Activated naive CD4-positive, alpha-beta T cell treated with anti-CD3 and anti-CD28 coated beads for 36 hours (primary cell): ENCODE results near the gene AKR7A3. TPM values are rescaled to one million over a fixed set of nuclear protein-coding genes. Genes with fewer than 3 reads are reported as not detected.
"Not testable (repeated sequence)": the region's sequence is repeated elsewhere in the genome, so short reads cannot be mapped to it uniquely, and the experiment has no call there.

Experiments
- CTCF ChIA-PET: fragments of 350-600 bp; sonication (Branson Sonifier 250); formaldehyde crosslinking; loops from one replicate; lab custom pipeline; 2021; ENCODE audit warnings: antibody characterized with exemption; lab: Charles Lee
- DNase-seq: peaks from one replicate; pipeline ENCODE4 v3.0.0-alpha.2; 2020
- H3K27ac Mint-ChIP-seq: one replicate; pipeline ENCODE4 v1.8.0; 2021; ENCODE audit warnings: mild to moderate bottlenecking, mixed read lengths
- H3K27me3 Mint-ChIP-seq: one replicate; pipeline ENCODE4 v1.8.0; 2021; ENCODE audit warnings: low read depth, mixed read lengths
- H3K36me3 Mint-ChIP-seq: one replicate; pipeline ENCODE4 v1.8.0; 2021; ENCODE audit warnings: low read depth, mixed read lengths
- H3K4me1 Mint-ChIP-seq: one replicate; pipeline ENCODE4 v1.8.0; 2021; ENCODE audit warnings: low read depth, mixed read lengths
- H3K4me3 Mint-ChIP-seq: one replicate; pipeline ENCODE4 v1.8.0; 2021; ENCODE audit warnings: mild to moderate bottlenecking, moderate library complexity, mixed read lengths
- H3K9me3 Mint-ChIP-seq: one replicate; pipeline ENCODE4 v1.8.0; 2021; ENCODE audit warnings: mixed read lengths
- intact Hi-C: fragments of 100-400 bp; cut with micrococcal nuclease; formaldehyde crosslinking; loops from one replicate; pipeline ENCODE4 v1.15.1; 2023
- total RNA-seq, 2 experiments: library from RNA; stranded (reverse); gene quantifications; one replicate each; pipeline ENCODE4 v1.2.3, GENCODE V29; 2021

The AKR7A3 gene
- under 1 TPM; 0.19 to 0.22 TPM for total RNA-seq

DNA sequence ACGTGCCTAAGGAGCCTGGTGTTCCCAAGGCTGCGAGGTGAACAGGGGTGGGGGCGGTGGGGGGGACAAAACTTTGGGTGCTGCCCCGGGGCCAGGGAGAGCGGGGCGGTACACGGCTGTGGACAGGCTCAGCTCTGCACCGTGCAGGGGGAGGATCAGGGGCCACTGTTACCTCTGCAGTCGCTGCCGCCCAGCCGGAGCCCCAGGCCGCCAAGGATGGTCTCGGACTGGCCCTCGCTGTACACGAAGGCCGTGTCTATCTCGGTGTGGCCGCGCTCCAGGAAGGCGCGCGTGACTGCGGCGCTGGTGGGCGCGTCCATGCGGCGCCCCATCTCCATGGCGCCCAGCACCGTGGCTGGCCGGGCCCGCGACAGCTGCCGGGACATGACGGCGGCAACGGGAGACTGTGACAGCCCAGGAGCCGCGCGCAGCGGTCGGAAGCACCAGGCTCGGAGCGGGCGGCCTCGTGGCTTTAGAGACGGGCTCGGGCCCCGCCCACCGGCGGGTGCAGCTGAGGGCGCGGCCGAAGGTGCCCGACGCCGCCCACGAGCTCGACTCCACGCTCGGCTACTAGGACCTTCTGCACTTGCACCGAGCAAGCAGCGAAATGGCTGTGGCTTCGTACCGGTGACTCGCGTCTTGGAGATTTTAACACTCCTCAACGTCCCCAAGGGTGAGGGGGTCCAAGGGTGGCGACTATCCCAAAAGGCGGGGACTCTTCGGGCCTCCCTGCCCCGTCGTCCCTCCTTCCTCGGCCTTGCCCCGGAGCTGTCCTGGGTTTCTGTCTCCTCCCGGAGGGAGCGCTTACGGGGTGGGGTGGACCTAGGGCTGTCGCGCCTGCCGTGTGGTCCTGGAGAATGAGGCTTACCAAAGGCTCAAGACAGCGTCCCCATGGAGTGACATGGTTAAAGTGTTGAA is at the start of gene AKR7A3:
TSS of gene AKR7A3 (minus strand) at position 447 of the 918 bp plus-strand sequence. CDS start at position 386, 61 bp downstream.
- peaks cover 11% of the 10 kb centered on the region for H3K27me3 Mint-ChIP-seq
- H3K9me3 Mint-ChIP-seq, intact Hi-C loops, H3K4me1 Mint-ChIP-seq, H3K36me3 Mint-ChIP-seq, H3K27ac Mint-ChIP-seq: not testable (repeated sequence)
- peak; percentile 58 for DNase-seq
- CTCF ChIA-PET, result interaction anchor here (0.6 kb wide), 1 partner anchor 11 kb away, joined by 3 read pairs; no protein-coding TSS in a partner anchor
- H3K4me3 Mint-ChIP-seq, result peak within 1 kb of the TSS; percentile 55

DNA sequence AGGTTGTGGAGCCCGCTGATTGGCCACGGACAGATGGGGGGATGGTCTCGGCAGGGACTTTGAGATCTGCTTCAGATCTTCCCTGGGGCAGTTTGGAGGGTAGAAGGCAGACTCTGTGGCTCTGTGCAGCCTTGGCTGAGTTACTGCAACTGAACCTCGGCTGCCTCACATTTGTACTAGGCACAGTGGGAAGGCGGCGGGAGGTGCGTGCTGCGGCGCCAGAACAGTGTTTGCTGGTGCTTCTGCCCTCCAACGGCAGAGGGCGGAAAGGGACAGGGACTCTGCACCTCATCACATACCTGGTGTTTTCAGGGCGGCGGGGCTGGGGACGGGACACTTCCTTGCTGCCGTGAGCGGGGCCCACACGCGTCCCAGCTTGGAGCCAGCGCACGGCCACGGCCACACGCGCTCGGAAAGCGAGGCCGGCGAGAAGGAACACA is 49.8 kb upstream of the AKR7A3 start:
- Mint-ChIP-seq H3K4me1 (peaks cover 13% of the 10 kb centered on the region), H3K27ac (no peak overlapping the region), H3K4me3 (no peak overlapping the region), H3K27me3 (no peaks in the 10 kb centered on the region), H3K9me3 (no peaks in the 10 kb centered on the region), H3K36me3 (peaks cover 6% of the 10 kb centered on the region)
- intact Hi-C loops, result no loop called here
- no peak for DNase-seq
- CTCF ChIA-PET, result no interaction called here

DNA sequence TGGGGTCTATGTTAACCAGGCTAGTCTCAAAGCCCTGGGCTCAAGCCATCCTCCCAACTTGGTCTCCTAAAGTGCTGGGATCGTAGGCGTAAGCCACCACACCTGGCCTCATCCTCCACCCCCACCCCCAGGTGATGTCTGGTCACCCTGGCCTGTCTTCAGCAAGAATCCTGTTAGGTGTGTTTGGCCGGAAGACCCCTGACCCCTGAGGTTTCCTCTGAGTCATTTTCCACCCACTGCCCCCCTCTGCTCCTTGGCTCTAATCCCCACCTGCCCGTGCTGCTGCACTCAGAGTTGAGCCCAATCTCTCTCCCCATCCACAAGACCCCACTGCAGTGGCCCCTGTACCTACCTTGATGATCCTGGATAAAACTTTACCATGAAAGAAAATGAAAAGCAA is 48.7 kb upstream of the AKR7A3 start:
- Mint-ChIP-seq H3K27me3 (no peaks in the 10 kb centered on the region), H3K9me3 (no peaks in the 10 kb centered on the region), H3K27ac (peak overlapping the region; percentile 65), H3K36me3 (peaks cover 6% of the 10 kb centered on the region), H3K4me1 (peaks cover 13% of the 10 kb centered on the region), H3K4me3 (no peak overlapping the region)
- intact Hi-C loops, result no loop called here
- CTCF ChIA-PET, result interaction anchor here (0.5 kb wide), 1 partner anchor 1898 kb away, joined by 4 read pairs; the partner anchor contains the start of gene RCC2
- no peak for DNase-seq

DNA sequence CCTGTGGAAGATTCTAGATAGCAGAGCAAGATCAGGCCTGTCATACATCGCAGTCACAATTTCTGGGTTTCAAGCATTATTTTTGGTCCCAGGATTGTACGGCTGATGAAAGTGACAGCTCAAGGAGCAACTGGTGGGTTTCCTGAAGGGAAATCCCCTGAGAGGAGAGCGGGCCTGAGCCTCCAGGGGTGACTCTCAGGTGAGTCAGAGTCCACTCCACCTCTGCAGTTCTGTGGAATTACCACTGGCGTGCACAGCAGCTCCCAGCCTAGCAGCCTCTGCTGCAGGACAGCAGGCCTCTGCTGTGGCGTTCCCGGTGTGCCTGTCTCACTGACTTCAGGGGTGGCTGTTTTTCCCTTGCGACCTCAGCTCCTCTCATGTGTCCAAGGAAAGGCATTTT is 48.0 kb upstream of the AKR7A3 start:
- Mint-ChIP-seq H3K4me3 (no peak overlapping the region), H3K9me3 (no peaks in the 10 kb centered on the region), H3K4me1 (peaks cover 13% of the 10 kb centered on the region), H3K27ac (peak overlapping the region; percentile 63), H3K36me3 (peaks cover 6% of the 10 kb centered on the region), H3K27me3 (no peaks in the 10 kb centered on the region)
- CTCF ChIA-PET, result interaction anchor here (0.5 kb wide), 2 partner anchors 15 to 1897 kb away, joined by 3 to 4 read pairs; partner anchors contain the start of gene RCC2
- peak; percentile 26 for DNase-seq
- intact Hi-C loops, result no loop called here

DNA sequence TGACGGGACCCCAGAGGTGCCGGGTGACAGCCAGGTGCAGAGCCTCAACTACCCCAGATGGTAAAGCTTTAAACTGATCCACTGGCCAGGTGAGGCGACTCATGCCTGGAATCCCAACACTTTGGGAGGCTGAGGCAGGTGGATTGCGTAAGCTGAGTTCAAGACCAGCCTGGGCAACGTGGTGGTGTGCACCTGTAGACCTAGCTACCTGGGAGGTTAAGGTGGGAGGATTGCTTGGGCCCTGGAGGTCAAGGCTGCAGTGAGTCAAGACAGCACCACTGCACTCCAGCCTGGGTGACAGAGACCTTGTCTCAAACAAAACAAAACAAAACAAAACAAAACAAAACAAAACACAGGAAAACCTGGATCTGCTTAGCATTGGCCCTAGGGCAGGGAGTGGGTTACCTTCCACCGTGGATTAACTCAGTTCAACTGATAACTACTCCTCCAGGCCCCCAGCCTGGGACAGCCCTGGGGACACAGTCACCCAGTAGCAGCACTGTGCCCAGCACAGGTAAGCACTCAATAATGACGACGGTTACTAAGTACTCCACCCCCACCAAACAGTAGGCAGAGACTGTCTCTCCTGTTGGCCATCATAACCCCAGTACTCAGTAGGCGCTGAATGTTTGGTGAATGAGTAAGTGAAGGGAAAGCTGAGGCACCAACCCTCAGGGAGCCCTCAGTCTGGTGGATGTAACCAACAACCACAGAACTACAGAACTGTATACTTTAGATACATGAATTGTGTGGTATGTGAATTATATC is 45.2 kb upstream of the AKR7A3 start:
- CTCF ChIA-PET, result no interaction called here
- H3K27ac Mint-ChIP-seq, result no peak overlapping the region
- intact Hi-C loops, result no loop called here
- H3K9me3 Mint-ChIP-seq, result no peaks in the 10 kb centered on the region
- H3K27me3 Mint-ChIP-seq, result no peaks in the 10 kb centered on the region
- H3K4me1 Mint-ChIP-seq, result peaks cover 13% of the 10 kb centered on the region
- H3K4me3 Mint-ChIP-seq, result no peak overlapping the region
- DNase-seq, result no peak
- no peaks in the 10 kb centered on the region for H3K36me3 Mint-ChIP-seq

DNA sequence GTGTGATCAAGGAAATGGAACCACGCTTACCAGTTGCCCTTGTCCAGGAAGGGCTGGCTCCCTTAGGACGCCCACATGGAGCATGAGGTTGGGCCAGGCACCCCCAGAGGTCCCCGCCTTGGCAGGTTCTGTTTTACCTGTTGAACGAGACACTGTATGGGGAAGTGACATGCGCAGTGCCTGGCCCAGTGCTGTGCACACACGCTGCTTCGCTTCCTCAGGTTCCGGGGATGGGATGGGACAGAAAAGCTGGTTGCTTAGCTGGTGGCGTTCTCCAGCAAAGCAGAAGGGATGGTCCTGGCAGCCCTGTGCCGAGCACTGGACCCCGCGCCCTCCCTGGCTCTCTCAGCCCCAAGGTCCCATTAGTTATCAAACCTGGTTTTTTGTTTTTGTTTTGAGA is 44.3 kb upstream of the AKR7A3 start:
- peaks cover 13% of the 10 kb centered on the region for H3K4me1 Mint-ChIP-seq
- H3K4me3 Mint-ChIP-seq, result no peak overlapping the region
- DNase-seq, result no peak
- no peaks in the 10 kb centered on the region for H3K9me3 Mint-ChIP-seq
- no peaks in the 10 kb centered on the region for H3K27me3 Mint-ChIP-seq
- intact Hi-C loops, result no loop called here
- CTCF ChIA-PET, result no interaction called here
- no peak overlapping the region for H3K27ac Mint-ChIP-seq
- H3K36me3 Mint-ChIP-seq, result no peaks in the 10 kb centered on the region

DNA sequence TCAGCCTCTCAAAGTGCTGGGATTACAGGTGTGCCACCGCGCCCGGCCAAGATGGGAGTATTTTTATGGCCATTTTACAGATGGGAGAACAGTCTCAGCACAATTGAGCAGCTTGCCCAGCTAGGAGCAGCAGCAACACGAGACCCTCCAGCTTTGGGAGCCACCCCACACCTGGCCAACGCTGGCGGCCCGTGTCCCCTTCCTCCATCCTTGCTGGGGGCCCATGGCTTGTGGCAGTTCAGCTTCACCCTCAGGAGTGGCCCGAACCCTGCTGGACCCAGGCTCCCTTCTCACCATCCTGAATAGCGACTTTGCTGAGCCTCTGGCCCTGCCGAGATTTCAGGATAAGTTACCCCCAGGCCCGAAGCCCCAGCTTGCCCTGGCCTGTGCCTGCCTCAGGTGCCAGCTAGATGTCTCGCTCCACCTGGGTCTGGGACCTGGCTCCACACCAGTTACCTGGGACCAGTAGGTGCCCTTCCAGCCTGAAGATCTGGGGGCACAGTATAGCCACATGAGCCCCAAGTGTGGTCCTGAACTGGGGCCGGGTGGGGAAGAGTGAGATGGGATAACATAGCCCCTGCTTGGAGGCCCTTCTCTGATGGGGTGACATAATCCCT is 42.8 kb upstream of the AKR7A3 start:
- Mint-ChIP-seq H3K27me3 (no peaks in the 10 kb centered on the region), H3K4me3 (no peak overlapping the region), H3K27ac (no peak overlapping the region), H3K9me3 (no peaks in the 10 kb centered on the region), H3K4me1 (peaks cover 3% of the 10 kb centered on the region), H3K36me3 (no peaks in the 10 kb centered on the region)
- CTCF ChIA-PET, result interaction anchor here (1.1 to 1.4 kb wide), 2 partner anchors 13 to 320 kb away, joined by 3 to 4 read pairs; no protein-coding TSS in a partner anchor
- no peak for DNase-seq
- intact Hi-C loops, result no loop called here

DNA sequence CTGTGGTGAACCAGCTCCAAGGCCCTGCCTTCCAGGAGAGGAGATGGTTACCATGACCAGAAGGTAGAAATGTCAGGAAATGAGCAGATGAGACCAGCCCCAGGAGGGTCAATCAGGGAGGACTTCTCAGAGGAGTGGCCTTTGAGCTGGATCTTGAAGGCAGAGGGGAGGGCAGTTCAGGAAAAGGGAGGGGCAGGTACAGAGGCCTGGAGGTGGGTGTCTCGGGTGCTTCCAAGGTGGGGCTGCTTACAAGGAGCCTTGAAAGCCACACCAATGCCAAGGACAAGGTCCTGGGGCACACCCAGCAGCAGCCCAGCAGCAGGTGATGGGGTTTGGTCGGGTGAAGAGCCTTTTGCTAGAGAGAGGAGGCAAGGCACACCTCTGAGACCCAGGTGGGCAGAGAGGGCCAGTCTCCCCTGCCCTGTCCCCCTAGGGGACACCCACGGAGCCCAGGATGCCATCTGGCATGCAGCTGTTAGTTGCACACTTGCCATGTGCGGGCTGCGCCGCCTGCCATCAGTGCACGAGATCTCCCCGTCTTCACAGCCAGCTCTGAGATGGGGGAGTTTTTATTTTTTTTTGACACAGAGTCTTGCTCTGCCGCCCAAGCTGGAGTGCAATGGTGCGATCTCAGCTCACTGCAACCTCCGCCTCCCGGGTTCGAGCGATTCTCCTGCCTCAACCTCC is 42.0 kb upstream of the AKR7A3 start:
- intact Hi-C loops, result no loop called here
- Mint-ChIP-seq H3K36me3 (no peaks in the 10 kb centered on the region), H3K27ac (no peak overlapping the region), H3K9me3 (no peaks in the 10 kb centered on the region), H3K27me3 (no peaks in the 10 kb centered on the region), H3K4me1 (no peaks in the 10 kb centered on the region), H3K4me3 (no peak overlapping the region)
- no peak for DNase-seq
- CTCF ChIA-PET, result interaction anchor here (1.4 kb wide), 1 partner anchor 14 kb away, joined by 4 read pairs; no protein-coding TSS in a partner anchor

DNA sequence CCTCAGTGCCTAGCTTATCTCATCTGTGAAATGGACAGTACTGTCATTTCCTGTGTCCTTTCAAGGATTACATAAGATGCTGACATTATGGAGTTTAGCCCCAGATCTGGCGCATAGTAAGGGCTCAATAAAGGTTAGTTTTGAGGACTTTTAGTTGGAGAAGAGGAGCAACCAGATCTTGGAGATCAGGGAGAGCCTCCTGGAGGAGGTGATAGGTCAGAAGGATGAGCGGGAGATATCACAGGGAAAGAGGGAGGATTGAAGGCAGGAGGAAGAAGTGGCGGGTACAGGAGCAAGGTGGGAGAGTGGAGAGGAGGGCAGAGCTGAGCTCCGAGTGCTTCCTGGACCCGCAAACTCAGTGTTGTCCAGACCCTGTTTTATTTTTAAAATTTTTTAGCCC is 41.0 kb upstream of the AKR7A3 start:
- H3K36me3 Mint-ChIP-seq, result no peaks in the 10 kb centered on the region
- no peak overlapping the region for H3K27ac Mint-ChIP-seq
- DNase-seq, result no peak
- no peaks in the 10 kb centered on the region for H3K4me1 Mint-ChIP-seq
- H3K27me3 Mint-ChIP-seq, result no peaks in the 10 kb centered on the region
- CTCF ChIA-PET, result interaction anchor here (1.4 kb wide), 1 partner anchor 15 kb away, joined by 4 read pairs; no protein-coding TSS in a partner anchor
- no peaks in the 10 kb centered on the region for H3K9me3 Mint-ChIP-seq
- H3K4me3 Mint-ChIP-seq, result no peak overlapping the region
- intact Hi-C loops, result no loop called here

DNA sequence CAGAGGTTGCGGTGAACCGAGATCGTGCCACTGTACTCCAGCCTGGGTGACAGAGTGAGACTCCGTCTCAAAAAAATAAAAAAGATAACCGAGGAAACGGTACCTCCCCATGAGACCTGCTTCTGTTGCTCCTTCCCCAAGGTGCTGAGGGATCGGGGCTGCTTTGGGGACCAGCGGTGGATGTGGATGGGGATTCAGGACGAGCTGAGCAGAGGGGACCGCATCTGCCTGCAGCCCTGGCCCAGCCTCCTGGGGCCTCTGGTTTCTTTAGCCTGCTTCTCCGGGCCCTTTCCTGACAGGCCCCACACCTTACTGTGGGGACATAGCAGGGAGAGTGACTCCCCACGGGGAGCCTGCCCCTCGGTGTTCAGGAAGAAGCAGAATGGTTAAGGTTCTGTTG is 40.6 kb upstream of the AKR7A3 start:
- intact Hi-C loops, result no loop called here

DNA sequence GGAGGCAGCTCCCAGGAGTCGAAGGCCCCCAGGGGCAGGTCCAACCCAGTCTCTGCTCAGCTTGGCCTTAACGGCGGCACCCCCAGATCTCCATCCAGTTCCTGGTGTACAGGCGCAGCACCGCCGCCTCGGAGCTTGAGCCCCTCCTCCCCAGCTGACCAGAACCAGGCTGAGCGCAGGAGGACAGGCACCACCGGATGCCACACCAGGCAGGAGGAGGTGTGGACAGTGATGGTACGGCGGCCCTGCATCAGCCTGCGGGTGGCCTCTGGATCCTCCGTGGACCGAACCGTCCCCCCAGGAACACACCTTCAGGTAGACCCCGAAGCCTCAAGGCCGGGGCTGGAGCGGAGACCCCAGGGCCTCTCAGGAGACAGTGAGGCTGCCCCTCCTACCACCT is 39.9 kb upstream of the AKR7A3 start:
- no peaks in the 10 kb centered on the region for H3K9me3 Mint-ChIP-seq
- H3K27ac Mint-ChIP-seq, result no peak overlapping the region
- no peaks in the 10 kb centered on the region for H3K36me3 Mint-ChIP-seq
- CTCF ChIA-PET, result no interaction called here
- no peak overlapping the region for H3K4me3 Mint-ChIP-seq
- no peaks in the 10 kb centered on the region for H3K4me1 Mint-ChIP-seq
- no peak for DNase-seq
- intact Hi-C loops, result no loop called here
- no peaks in the 10 kb centered on the region for H3K27me3 Mint-ChIP-seq

More for the DNA sequence above, 40.6 kb upstream of the AKR7A3 start:
- CTCF ChIA-PET, result no interaction called here
- no peaks in the 10 kb centered on the region for H3K9me3 Mint-ChIP-seq
- DNase-seq, result no peak
- H3K36me3 Mint-ChIP-seq, result no peaks in the 10 kb centered on the region
- H3K27me3 Mint-ChIP-seq, result no peaks in the 10 kb centered on the region
- no peaks in the 10 kb centered on the region for H3K4me1 Mint-ChIP-seq
- no peak overlapping the region for H3K4me3 Mint-ChIP-seq
- H3K27ac Mint-ChIP-seq, result no peak overlapping the region
